Upper lobe of left lung (tissue), 6 donors: ENCODE measurements around the gene GATAD2B. TPM values are rescaled to one million over a fixed set of nuclear protein-coding genes. Genes with fewer than 3 reads are reported as not detected.

Experiments used
- ATAC-seq, 2 donors: fragments of 200-7000 bp; cut with Tn5 transposase; one replicate each; pipeline ENCODE4 v1.9.1; 2022; ENCODE audit warnings: mild to moderate bottlenecking in 2 of 2, moderate library complexity in 2 of 2; ENCODE audit not compliant: low FRiP score in 2 of 2
- DNase-seq, 2 donors: peaks; one replicate each; pipeline ENCODE4 v3.0.0-alpha.2; 2019 to 2020
- H3K27ac ChIP-seq, 4 donors: fragments of 200-600 bp; sonication (generic); one replicate each; pipeline ENCODE4 v1.5.1; 2016 to 2019
- H3K27me3 ChIP-seq, 4 donors: fragments of 200-600 bp; sonication (generic); one replicate each; pipeline ENCODE4 v1.5.1; 2017 to 2019
- H3K36me3 ChIP-seq, 4 donors: fragments of 200-600 bp; sonication (generic); one replicate each; pipeline ENCODE4 v1.5.1; 2016 to 2019
- H3K4me1 ChIP-seq, 4 donors: fragments of 200-600 bp; sonication (generic); one replicate each; pipeline ENCODE4 v1.5.1; 2018 to 2019
- H3K4me3 ChIP-seq, 4 donors: fragments of 200-600 bp; sonication (generic); one replicate each; pipeline ENCODE4 v1.5.1; 2017 to 2019; ENCODE audit warnings: mild to moderate bottlenecking in 2 of 4, moderate library complexity in 1 of 4
- H3K9me3 ChIP-seq, 4 donors: fragments of 200-600 bp; sonication (generic); one replicate each; pipeline ENCODE4 v1.5.1; 2018 to 2019
- EP300 ChIP-seq, 4 donors: sonication (generic); formaldehyde crosslinking; IDR thresholded peaks; one replicate each; pipeline ENCODE4 v1.5.1; 2017; ENCODE audit warnings: antibody characterized with exemption in 4 of 4, control low read depth in 2 of 4
- POLR2A ChIP-seq, 4 donors: fragments of 450-650 bp; IDR thresholded peaks; one replicate each; pipeline ENCODE4 v1.5.1; 2016 to 2017; ENCODE audit warnings: antibody characterized with exemption in 4 of 4, mild to moderate bottlenecking in 2 of 4
- POLR2AphosphoS5 ChIP-seq, 2 donors: sonication (generic); formaldehyde crosslinking; IDR thresholded peaks; one replicate each; pipeline ENCODE4 v1.5.1; 2017; ENCODE audit warnings: antibody characterized with exemption in 2 of 2
- WGBS, 2 donors: methylation state at CpG; one replicate each; pipeline ENCODE4 v1.1.5; 2017 to 2018; 5-methylcytosine and 5-hydroxymethylcytosine counted together
- total RNA-seq, 6 donors: library from RNA; depleted of rRNA in 4 of 6; stranded (reverse); fragments of >200 nt in 4 of 6; gene quantifications; one replicate each; pipeline versions ENCODE4 v1.1.0 to v1.2.1, GENCODE V29; 2016 to 2021
- TF ChIP-seq, protein P1 (sequence below), 6 experiments: fragments of 450-650 bp in 4 of 6; fragments of 200-600 bp in 2 of 6; sonication (generic) in 2 of 6; IDR thresholded peaks; one replicate each; pipeline ENCODE4 v1.5.1; 2016 to 2019; ENCODE audit warnings: antibody characterized with exemption in 6 of 6
- donor health status: DM: no; HTN: no; CAD: no; lungs with moderate emphysema.
- donor health status: DM: no; HTN: yes; CAD: no; lungs with severe emphysema.

The GATAD2B gene
- total RNA-seq, 6 donors from 2014 or later: 16.0 to 50.3 (median 37.8) TPM

DNA sequence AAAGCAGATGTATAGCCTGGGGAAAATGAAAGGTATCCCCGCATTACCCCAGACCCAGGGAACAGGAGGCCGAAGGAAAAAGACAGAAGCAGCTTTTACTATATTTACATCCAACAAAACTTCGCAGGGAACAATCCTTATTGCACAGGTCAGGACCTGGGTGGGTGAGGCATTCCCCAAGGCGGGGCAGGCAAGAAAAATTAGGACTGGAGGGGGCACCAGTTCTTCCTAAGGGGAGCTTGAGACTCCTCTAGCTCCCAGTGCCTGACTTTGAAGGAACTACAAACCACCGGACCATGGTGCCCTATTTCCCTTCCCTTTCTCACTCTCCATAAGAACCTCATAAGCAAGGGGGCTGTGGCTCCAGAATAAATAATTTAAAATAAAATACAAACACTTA, 6.7 kb upstream of the GATAD2B start:
- no peaks in the 10 kb centered on the region for H3K9me3 ChIP-seq
- no peaks in the 10 kb centered on the region for H3K27me3 ChIP-seq
- H3K27ac ChIP-seq: peak overlapping the region in 2 of 4 donors; percentile 21 to 36
- peaks cover 17 to 50% (median 40%) of the 10 kb centered on the region in 4 donors for H3K36me3 ChIP-seq
- peaks cover 0 to 8% (median 2%) of the 10 kb centered on the region in 4 donors for H3K4me1 ChIP-seq
- 91 to 93% methylated on average over 5 of the region's 5 CpGs for WGBS, 2 donors
- DNase-seq (no peak), ATAC-seq (no peak)
- TF ChIP-seq POLR2A (IDR thresholded peaks at IDR 0.05): no peak
- H3K4me3 ChIP-seq: no peak overlapping the region

DNA sequence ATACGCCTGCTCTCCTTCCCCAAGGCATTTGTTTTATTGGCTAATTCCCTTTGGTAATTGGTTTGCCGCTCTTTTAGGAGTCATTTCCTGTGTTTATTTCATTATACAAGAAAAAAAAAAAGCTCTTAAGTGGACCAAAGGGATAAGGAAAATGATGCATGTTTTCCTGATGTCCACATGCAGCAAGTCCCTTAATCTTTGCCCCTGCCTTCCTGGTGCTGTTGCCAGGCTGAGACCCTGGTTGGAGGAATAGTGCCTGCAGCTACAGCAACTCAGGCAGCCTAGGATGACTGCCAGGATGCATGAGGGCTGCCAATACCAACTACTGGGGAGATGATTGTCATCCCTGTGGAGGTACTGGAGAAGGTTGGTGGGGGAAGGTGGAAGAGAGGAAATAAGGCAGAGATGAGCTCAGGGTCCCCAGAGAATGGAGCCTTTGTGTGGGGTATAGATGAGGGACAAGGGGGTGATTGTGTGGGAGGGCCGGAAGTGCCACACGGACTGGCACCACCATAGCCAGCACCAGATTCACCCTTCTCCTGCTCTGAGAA, 6.1 kb upstream of the GATAD2B start:
- Histone ChIP-seq H3K27me3 (no peaks in the 10 kb centered on the region), H3K36me3 (peaks cover 17 to 44% (median 35%) of the 10 kb centered on the region in 4 donors), H3K4me1 (peaks cover 3 to 14% (median 5%) of the 10 kb centered on the region in 4 donors), H3K9me3 (no peaks in the 10 kb centered on the region), H3K27ac (peak overlapping the region in 2 of 4 donors; percentile 21 to 36), H3K4me3 (no peak overlapping the region)
- no peak for TF ChIP-seq EP300 (IDR thresholded peaks at IDR 0.05)
- no peak for TF ChIP-seq POLR2AphosphoS5 (IDR thresholded peaks at IDR 0.05)
- no peak for TF ChIP-seq POLR2A (IDR thresholded peaks at IDR 0.05)
- TF ChIP-seq, protein P1, sequence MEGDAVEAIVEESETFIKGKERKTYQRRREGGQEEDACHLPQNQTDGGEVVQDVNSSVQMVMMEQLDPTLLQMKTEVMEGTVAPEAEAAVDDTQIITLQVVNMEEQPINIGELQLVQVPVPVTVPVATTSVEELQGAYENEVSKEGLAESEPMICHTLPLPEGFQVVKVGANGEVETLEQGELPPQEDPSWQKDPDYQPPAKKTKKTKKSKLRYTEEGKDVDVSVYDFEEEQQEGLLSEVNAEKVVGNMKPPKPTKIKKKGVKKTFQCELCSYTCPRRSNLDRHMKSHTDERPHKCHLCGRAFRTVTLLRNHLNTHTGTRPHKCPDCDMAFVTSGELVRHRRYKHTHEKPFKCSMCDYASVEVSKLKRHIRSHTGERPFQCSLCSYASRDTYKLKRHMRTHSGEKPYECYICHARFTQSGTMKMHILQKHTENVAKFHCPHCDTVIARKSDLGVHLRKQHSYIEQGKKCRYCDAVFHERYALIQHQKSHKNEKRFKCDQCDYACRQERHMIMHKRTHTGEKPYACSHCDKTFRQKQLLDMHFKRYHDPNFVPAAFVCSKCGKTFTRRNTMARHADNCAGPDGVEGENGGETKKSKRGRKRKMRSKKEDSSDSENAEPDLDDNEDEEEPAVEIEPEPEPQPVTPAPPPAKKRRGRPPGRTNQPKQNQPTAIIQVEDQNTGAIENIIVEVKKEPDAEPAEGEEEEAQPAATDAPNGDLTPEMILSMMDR (IDR thresholded peaks at IDR 0.05): no peak
- WGBS, 2 donors: 62 to 64% methylated on average over 4 of the region's 4 CpGs
- DNase-seq (no peak), ATAC-seq (no peak)

DNA sequence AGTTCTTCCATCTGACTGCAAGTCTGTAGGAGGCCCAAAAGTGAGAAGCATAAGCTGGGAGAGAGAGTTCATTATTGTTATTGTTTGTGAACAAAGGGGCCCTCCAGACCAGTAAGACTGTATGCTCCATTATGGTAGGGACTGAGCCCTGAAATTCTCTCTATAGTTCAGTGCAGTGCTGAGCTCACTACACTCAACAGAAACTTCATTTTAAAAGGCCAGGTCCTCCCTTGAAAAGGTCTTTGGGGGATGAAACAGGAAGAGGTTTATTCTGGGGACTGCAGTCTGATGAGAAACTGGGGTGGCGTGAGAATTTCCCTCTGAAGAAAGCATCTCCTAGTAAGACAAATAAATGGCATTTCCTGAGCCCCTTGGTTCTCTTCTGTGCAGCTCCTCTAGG, 5.5 kb upstream of the GATAD2B start:
- no peak for ATAC-seq

DNA sequence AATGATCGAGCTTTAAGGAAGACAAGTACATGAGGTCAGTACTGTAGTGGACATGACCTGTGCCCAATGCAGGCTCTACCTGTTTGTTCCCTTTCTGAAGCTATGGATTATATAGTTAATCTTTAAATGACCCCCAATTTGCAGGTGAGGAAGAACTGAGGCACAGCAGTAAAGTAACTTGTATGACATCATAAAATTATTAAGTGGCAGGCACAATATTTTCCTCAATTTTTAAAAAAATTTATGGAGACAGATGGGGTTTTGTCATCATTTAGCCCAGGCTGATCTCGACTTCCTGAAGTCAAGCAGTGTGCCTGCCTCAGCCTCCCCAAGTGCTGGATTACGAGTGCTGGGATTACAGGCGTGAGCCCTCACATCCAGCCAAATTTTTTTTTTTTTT, 3.6 kb upstream of the GATAD2B start:
- no peak for ATAC-seq
- no peak overlapping the region for H3K4me3 ChIP-seq
- no peaks in the 10 kb centered on the region for H3K9me3 ChIP-seq
- H3K4me1 ChIP-seq: peaks cover 11 to 22% (median 13%) of the 10 kb centered on the region in 4 donors
- peaks cover 6 to 20% (median 12%) of the 10 kb centered on the region in 4 donors for H3K36me3 ChIP-seq
- DNase-seq: no peak
- WGBS, 2 donors: 85 to 87% methylated on average over 4 of the region's 4 CpGs
- H3K27me3 ChIP-seq: no peaks in the 10 kb centered on the region
- TF ChIP-seq, protein P1 (IDR thresholded peaks at IDR 0.05): no peak
- TF ChIP-seq POLR2AphosphoS5 (IDR thresholded peaks at IDR 0.05): no peak
- TF ChIP-seq EP300 (IDR thresholded peaks at IDR 0.05): no peak
- TF ChIP-seq POLR2A (IDR thresholded peaks at IDR 0.05): no peak
- H3K27ac ChIP-seq: no peak overlapping the region

More for the DNA sequence above, 5.5 kb upstream of the GATAD2B start:
- H3K4me3 ChIP-seq: no peak overlapping the region
- no peak for DNase-seq
- 46 to 67% methylated on average over 1 of the region's 1 CpG for WGBS, 2 donors
- TF ChIP-seq, protein P1 (IDR thresholded peaks at IDR 0.05): no peak
- TF ChIP-seq EP300 (IDR thresholded peaks at IDR 0.05) (no peak), POLR2A (IDR thresholded peaks at IDR 0.05) (no peak), POLR2AphosphoS5 (IDR thresholded peaks at IDR 0.05) (no peak)
- peak overlapping the region in 1 of 4 donors; percentile 36 for H3K27ac ChIP-seq
- H3K9me3 ChIP-seq: no peaks in the 10 kb centered on the region
- H3K4me1 ChIP-seq: peaks cover 6 to 17% (median 9%) of the 10 kb centered on the region in 4 donors
- H3K27me3 ChIP-seq: no peaks in the 10 kb centered on the region
- peaks cover 14 to 38% (median 28%) of the 10 kb centered on the region in 4 donors for H3K36me3 ChIP-seq

DNA sequence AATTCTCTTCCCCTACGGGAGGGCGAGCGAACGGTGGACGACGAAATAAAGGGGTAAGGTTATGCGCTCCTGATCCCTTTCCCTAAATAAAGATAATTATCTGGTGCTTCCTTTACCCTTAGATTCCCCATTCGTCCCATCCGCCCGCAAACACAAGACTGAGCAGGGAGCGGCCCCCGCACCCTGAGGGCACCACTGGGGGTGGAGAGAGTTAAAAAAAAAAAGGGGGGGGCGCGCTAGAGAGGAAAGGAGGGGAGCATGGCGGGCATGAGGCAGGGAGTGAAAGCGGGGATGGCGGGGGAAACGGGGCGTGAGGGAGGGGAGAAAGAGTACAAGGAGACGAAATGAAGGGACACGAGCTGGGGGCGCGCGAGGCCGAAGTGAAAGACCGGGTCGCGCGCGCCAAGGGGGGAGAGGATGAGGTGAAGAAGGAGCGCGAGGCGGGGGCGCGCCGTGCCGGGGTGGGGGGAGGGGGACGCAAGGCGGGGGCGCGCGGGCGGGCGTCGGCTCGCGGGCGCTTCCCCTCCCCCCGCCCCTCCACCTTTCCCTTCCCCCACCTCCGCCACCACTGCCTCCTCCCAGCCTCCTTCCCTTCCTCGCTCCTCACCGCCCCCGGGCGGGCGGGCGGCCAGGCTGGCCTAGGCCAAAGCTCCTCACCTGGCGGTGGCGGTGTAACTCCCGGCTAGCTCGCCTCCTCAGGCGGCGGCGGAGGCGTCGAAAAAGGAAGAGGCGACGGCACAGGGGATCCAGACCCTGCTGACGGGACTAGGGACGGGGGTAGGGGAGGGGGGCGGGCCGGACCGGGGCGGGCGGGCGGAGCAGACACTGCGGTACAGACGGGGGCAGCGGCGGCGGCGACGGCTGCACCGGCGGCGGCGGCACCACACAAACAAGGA, 448 bp downstream of the GATAD2B start:
- H3K4me1 ChIP-seq: peaks cover 28 to 35% (median 31%) of the 10 kb centered on the region in 4 donors
- ATAC-seq (peak in 1 of 2 donors; percentile 22), DNase-seq (peak in 1 of 2 donors; percentile 54)
- peak overlapping the region; percentile 89 to 99 (median 91) for H3K27ac ChIP-seq
- H3K4me3 ChIP-seq: peak overlapping the region; percentile 73 to 93 (median 88)
- WGBS, 2 donors: 1% methylated on average over 29 to 57 of the region's 86 CpGs
- no peaks in the 10 kb centered on the region for H3K36me3 ChIP-seq
- H3K9me3 ChIP-seq: no peaks in the 10 kb centered on the region
- TF ChIP-seq POLR2AphosphoS5 (IDR thresholded peaks at IDR 0.05) (peak in 1 of 2 donors; percentile 67), POLR2A (IDR thresholded peaks at IDR 0.05) (no peak)
- TF ChIP-seq, protein P1 (IDR thresholded peaks at IDR 0.05): peak in 1 of 6 experiments; percentile 6
- H3K27me3 ChIP-seq: no peaks in the 10 kb centered on the region
